K562 (cell line): ENCODE measurements around the gene RIC8B. TPM values are rescaled to one million over a fixed set of nuclear protein-coding genes. Genes with fewer than 3 reads are reported as not detected.

Source experiments
- ATF6 ChIP-seq: sonication (generic); formaldehyde crosslinking; IDR thresholded peaks from 2 replicates; pipeline ENCODE4 v1.4.0; 2020; ENCODE audit warnings: mild to moderate bottlenecking, missing genetic modification reagents
- CBX1 ChIP-seq: sonication (generic); IDR thresholded peaks from 2 replicates; pipeline ENCODE4 v1.6.1; 2016; ENCODE audit warnings: antibody characterized with exemption, low read depth, mild to moderate bottlenecking
- CBX3 ChIP-seq, 2 experiments: IDR thresholded peaks; 1 replicate in 1 of 2; 2 replicates in 1 of 2; pipeline ENCODE4 v1.6.1; 2012; ENCODE audit warnings: inconsistent platforms in 2 of 2, low read length in 2 of 2, borderline replicate concordance in 1 of 2, control low read depth in 1 of 2
- E2F1 ChIP-seq: sonication (generic); formaldehyde crosslinking; IDR thresholded peaks from 2 replicates; pipeline ENCODE4 v1.8.1; 2023; ENCODE audit warnings: mild to moderate bottlenecking, missing genetic modification reagents, moderate library complexity
- FOXA3 ChIP-seq, 2 experiments: fragments of 450-650 bp in 1 of 2; sonication (generic) in 1 of 2; formaldehyde crosslinking; IDR thresholded peaks in 1 of 2; conservative IDR thresholded peaks in 1 of 2; 2 replicates each; pipeline versions ENCODE4 v1.4.0 to v1.8.0; 2020 to 2022; ENCODE audit warnings: mild to moderate bottlenecking in 2 of 2, missing genetic modification reagents in 1 of 2
- GATA2 ChIP-seq: sonication (generic); formaldehyde crosslinking; IDR thresholded peaks from 2 replicates; pipeline ENCODE4 v1.4.0; 2020; ENCODE audit warnings: mild to moderate bottlenecking, missing genetic modification reagents
- MIER1 ChIP-seq: fragments of 450-650 bp; IDR thresholded peaks from 2 replicates; pipeline ENCODE4 v1.6.1; 2016; ENCODE audit warnings: antibody characterized with exemption, mild to moderate bottlenecking, low read depth
- MLLT1 ChIP-seq, 2 experiments: fragments of 450-650 bp; IDR thresholded peaks; 2 replicates each; pipeline ENCODE4 v1.6.1; 2016
- NR2C1 ChIP-seq, 2 experiments: fragments of 450-650 bp; IDR thresholded peaks; 2 replicates each; pipeline ENCODE4 v1.6.1; 2017; ENCODE audit warnings: mild to moderate bottlenecking in 2 of 2, antibody characterized with exemption in 1 of 2, inconsistent platforms in 1 of 2, missing compliant biosample characterization in 1 of 2, missing genetic modification characterization in 1 of 2
- PHF8 ChIP-seq: fragments of 200-600 bp; sonication (generic); IDR thresholded peaks from 2 replicates; pipeline ENCODE4 v1.6.1; 2012; ENCODE audit warnings: mixed run types, mild to moderate bottlenecking, inconsistent platforms, low read length, moderate library complexity, borderline replicate concordance
- POLR2AphosphoS5 ChIP-seq: IDR thresholded peaks from 2 replicates; pipeline ENCODE4 v1.6.1; 2011; ENCODE audit warnings: mild to moderate bottlenecking, low read depth, low read length, moderate library complexity; ENCODE audit not compliant: control insufficient read depth, insufficient read depth
- RCOR1 ChIP-seq, 2 experiments: IDR thresholded peaks; 2 replicates each; pipeline ENCODE4 v1.6.1; 2012; ENCODE audit warnings: low read depth in 2 of 2, low read length in 2 of 2, borderline replicate concordance in 1 of 2, improper control_type of control experiment in 1 of 2
- THRAP3 ChIP-seq: fragments of 450-650 bp; IDR thresholded peaks from 2 replicates; pipeline ENCODE4 v1.6.1; 2016; ENCODE audit warnings: mild to moderate bottlenecking, inconsistent platforms, borderline replicate concordance
- TRIM24 ChIP-seq, 2 experiments: fragments of 450-650 bp; IDR thresholded peaks; 2 replicates each; pipeline ENCODE4 v1.6.1; 2016
- ZBTB33 ChIP-seq: sonication (generic); formaldehyde crosslinking; IDR thresholded peaks from 2 replicates; pipeline ENCODE4 v1.8.1; 2023; ENCODE audit warnings: mild to moderate bottlenecking, missing genetic modification reagents
- ZNF280A ChIP-seq: fragments of 450-650 bp; IDR thresholded peaks from 2 replicates; pipeline ENCODE4 v1.6.1; 2018; ENCODE audit warnings: mild to moderate bottlenecking, low read depth; ENCODE audit not compliant: partially characterized antibody
- ZNF316 ChIP-seq: fragments of 450-650 bp; IDR thresholded peaks from 2 replicates; pipeline ENCODE4 v1.6.1; 2016
- polyA plus RNA-seq, 8 experiments: library from polyadenylated mRNA; depleted of rRNA in 4 of 8; stranded (reverse) in 5 of 8; unstranded in 3 of 8; fragments of >200 nt; fragmentation: Nextera tagmentation in 2 of 8; fragmentation: Illumina TruSeq in 1 of 8; extraction: Ambion mirVana in 2 of 8; extraction: Trizol in 1 of 8; gene quantifications; 2 replicates each; pipeline versions ENCODE4 v1.2.1 to v1.2.3, GENCODE V29; 2011 to 2014; ENCODE audit warnings: inconsistent platforms in 1 of 8, missing spikeins in 1 of 8
- total RNA-seq, 7 experiments: library from RNA; depleted of rRNA in 6 of 7; stranded (reverse); fragments of >200 nt in 6 of 7; fragmentation: Illumina TruSeq in 2 of 7; extraction: Trizol in 2 of 7; gene quantifications; 2 replicates each; pipeline versions ENCODE4 v1.2.1 to v1.2.3, GENCODE V29; 2011 to 2021; ENCODE audit warnings: low replicate concordance in 1 of 7

The RIC8B gene
- total and polyA plus RNA-seq, 9 of the 15 experiments (the other 6 are each of a cell fraction or from before 2014, with no cell fraction given), result 0.92 to 8.1 (median 4.8) TPM

- TF ChIP-seq ATF6 (CRISPR knock-in tag) (0 out of 2 replicates have a peak, but pooled peaks have one; percentile 30), E2F1 (CRISPR knock-in tag) (no peak), THRAP3 (peak; percentile 66; the same call in 1 of the 2 replicates), RCOR1 (IDR thresholded peaks at IDR 0.05; ENCODE audit: borderline replicate concordance in 1 of 2, low read depth in 2 of 2, low read length in 2 of 2) (peak in 1 of 2 experiments; percentile 5; a peak in 1 of 4 replicates), ZNF280A (peak; percentile 13), GATA2 (0 out of 2 replicates have a peak, but pooled peaks have one; percentile 8), FOXA3 (CRISPR knock-in tag; conservative IDR thresholded peaks at IDR 0.05 in 1 of 2, IDR thresholded peaks at IDR 0.05 in 1 of 2) (0 out of 4 replicates have a peak, but pooled peaks of 1 of the 2 experiments have one; percentile 29), TRIM24 (IDR thresholded peaks at IDR 0.05) (peak in 1 of 2 experiments; percentile 83; a peak in 2 of 4 replicates), CBX3 (IDR thresholded peaks at IDR 0.05; ENCODE audit: borderline replicate concordance in 1 of 2, low read length in 2 of 2) (peak in 1 of 2 experiments; percentile 96; a peak in 1 of 3 replicates), PHF8 (peak; percentile 72; the same call in 1 of the 2 replicates), NR2C1 (IDR thresholded peaks at IDR 0.05) (no peak), NR2C1 (tag; IDR thresholded peaks at IDR 0.05) (no peak), ZBTB33 (CRISPR knock-in tag) (peak; percentile 95), ZNF316 (peak; percentile 91), CBX1 (no peak; the same call in 1 of the 2 replicates), MLLT1 (IDR thresholded peaks at IDR 0.05) (peak in 1 of 2 experiments; percentile 91; a peak in 2 of 4 replicates), MIER1 (no peak), POLR2AphosphoS5 (no peak)
- TF ChIP-seq, all 486 proteins: peak for 20
Observed at GRCh38 chr12:106773286-106774004, 1.0 kb upstream of the RIC8B start (continued).
